ENCODE data around the gene ROCK2. TPM values are rescaled to one million over a fixed set of nuclear protein-coding genes. Genes with fewer than 3 reads are reported as not detected.

Gene ROCK2
- total and polyA plus RNA-seq, 4 donors = 5.3 to 31.0 (median 12.2) TPM

- Histone ChIP-seq H3K9me3 (ENCODE audit: control insufficient read depth in 4 of 4, low read length in 3 of 4) (no peaks in the 10 kb centered on the region), H3K9ac (ENCODE audit: low read depth in 1 of 2, low read length in 2 of 2) (no peak overlapping the region), H3K27me3 (ENCODE audit: control insufficient read depth in 4 of 4, insufficient read depth in 4 of 4, low read length in 3 of 4) (no peaks in the 10 kb centered on the region), H3K36me3 (ENCODE audit: control insufficient read depth in 4 of 4, insufficient read depth in 3 of 4, low read depth in 1 of 4, low read length in 3 of 4) (peaks cover 0 to 3% (median 0%) of the 10 kb centered on the region in 4 donors), H3K27ac (ENCODE audit: low read depth in 1 of 2, low read length in 2 of 2) (no peak overlapping the region), H3K4me3 (ENCODE audit: low read depth in 1 of 3, low read length in 3 of 3) (no peak overlapping the region), H3K4me1 (ENCODE audit: control insufficient read depth in 4 of 4, insufficient read depth in 4 of 4, low read length in 3 of 4) (peaks cover 2 to 24% (median 6%) of the 10 kb centered on the region in 4 donors)
- TF ChIP-seq REST (IDR thresholded peaks at IDR 0.05) (no peak), RXRA (IDR thresholded peaks at IDR 0.05) (no peak), JUND (IDR thresholded peaks at IDR 0.05) (no peak)
- no peak for DNase-seq (ENCODE audit: low spot score)
- WGBS = 96% methylated on average over 2 of the region's 2 CpGs
Measured at GRCh38 chr2:11242542-11243174, 101.8 kb downstream of the ROCK2 start.

- H3K27me3 ChIP-seq (ENCODE audit: control insufficient read depth in 4 of 4, insufficient read depth in 4 of 4, low read length in 3 of 4) = no peaks in the 10 kb centered on the region
- peaks cover 2 to 24% (median 7%) of the 10 kb centered on the region in 4 donors for H3K4me1 ChIP-seq (ENCODE audit: control insufficient read depth in 4 of 4, insufficient read depth in 4 of 4, low read length in 3 of 4)
- H3K4me3 ChIP-seq (ENCODE audit: low read depth in 1 of 3, low read length in 3 of 3) = no peak overlapping the region
- TF ChIP-seq RAD21 (IDR thresholded peaks at IDR 0.05) (no peak), FOXA2 (IDR thresholded peaks at IDR 0.05) (no peak), SP1 (IDR thresholded peaks at IDR 0.05) (no peak), ZBTB33 (IDR thresholded peaks at IDR 0.05) (no peak), MAX (IDR thresholded peaks at IDR 0.05) (no peak), YY1 (IDR thresholded peaks at IDR 0.05) (no peak), ATF3 (IDR thresholded peaks at IDR 0.05) (no peak)
- no peaks in the 10 kb centered on the region for H3K9me3 ChIP-seq (ENCODE audit: control insufficient read depth in 4 of 4, low read length in 3 of 4)
- no peak for DNase-seq (ENCODE audit: low spot score)
- 97% methylated on average over 3 of the region's 3 CpGs for WGBS
- no peak overlapping the region for H3K9ac ChIP-seq (ENCODE audit: low read depth in 1 of 2, low read length in 2 of 2)
- H3K36me3 ChIP-seq (ENCODE audit: control insufficient read depth in 4 of 4, insufficient read depth in 3 of 4, low read depth in 1 of 4, low read length in 3 of 4) = peaks cover 0 to 3% (median 0%) of the 10 kb centered on the region in 4 donors
- no peak overlapping the region for H3K27ac ChIP-seq (ENCODE audit: low read depth in 1 of 2, low read length in 2 of 2)
Measured at GRCh38 chr2:11241412-11242203, 102.8 kb downstream of the ROCK2 start.
